Nucleus accumbens (tissue), 56 donors: ENCODE results near the gene TPM3.
"Not testable (repeated sequence)": the region's sequence is repeated elsewhere in the genome, so short reads cannot be mapped to it uniquely, and the experiment has no call there.

Experiments
- DNase-seq, 56 donors: peaks; one replicate each; lab custom pipeline; 2025; lab: John Stamatoyannopoulos, UW

Gene TPM3

DNA sequence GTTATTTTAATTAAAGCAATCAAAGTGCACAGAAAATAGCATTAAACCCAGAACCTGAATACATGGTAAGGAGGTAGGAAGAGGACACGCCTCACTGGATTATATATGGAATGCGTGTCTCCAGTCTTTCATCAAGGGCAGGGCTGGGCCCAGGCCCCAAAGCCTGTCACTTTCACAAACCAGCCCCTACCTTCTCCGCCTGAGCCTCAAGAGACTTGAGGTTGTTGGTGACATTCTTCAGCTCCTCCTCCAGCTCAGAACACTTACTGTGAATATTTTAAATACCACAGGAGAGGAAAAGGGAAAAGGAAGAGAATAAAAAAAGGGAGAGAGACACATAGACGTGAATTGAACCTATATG is 20.7 kb downstream of the TPM3 start:
- DNase-seq, result no peak

DNA sequence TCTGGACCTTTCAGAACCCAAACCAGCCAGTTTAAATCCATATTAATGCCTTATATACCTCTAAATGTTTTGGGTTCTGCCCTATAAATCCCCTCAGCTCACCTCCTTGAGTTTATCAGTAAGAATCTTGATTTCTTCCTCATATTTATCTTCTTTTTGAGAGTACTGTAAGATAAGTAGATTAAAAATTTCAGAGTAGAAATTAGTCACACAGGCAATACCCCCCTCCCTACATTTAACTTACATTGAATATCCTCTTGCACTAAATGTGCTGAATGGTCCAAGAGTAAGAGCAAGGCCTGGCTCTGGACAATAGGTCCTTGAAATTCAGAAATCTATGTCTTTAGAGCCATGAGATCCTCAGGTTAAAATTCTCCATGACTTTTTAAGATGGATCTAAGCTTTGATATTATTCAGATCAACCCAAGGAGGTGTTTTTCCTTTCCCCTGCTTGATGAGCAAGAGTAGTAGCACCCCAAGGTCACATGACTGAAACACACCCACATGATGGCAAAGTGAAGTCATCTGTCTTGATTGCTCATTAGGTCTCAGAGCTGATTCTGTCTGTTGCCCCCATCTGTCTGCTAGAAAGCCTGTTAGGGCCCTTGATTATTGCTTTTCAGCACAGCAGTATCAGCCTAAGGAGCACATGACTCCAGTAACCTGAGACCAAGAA is 21.2 kb downstream of the TPM3 start:
- peak in 20 of 56 donors; percentile 3 to 66 (median 26) for DNase-seq

DNA sequence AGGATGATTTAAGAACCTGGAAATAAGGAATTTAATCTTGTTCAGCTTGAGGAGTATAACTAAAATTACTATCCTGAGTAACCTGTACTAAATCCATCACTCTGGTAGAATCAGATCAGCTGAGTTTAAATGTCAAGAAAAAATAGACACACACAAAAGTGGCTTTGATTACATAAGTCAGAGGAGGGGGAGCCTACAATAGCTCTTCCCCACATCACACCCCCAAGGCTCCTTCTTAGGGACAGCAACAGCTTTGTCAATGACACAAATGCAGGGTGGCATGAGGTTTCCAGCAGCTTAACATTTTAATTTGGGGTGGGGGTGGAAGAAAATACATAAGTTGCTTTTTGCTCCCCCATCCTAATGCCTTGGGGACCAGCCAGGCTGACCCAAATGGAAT is 24.4 kb downstream of the TPM3 start:
- DNase-seq, result peak in 7 of 56 donors; percentile 7 to 30 (median 9)

DNA sequence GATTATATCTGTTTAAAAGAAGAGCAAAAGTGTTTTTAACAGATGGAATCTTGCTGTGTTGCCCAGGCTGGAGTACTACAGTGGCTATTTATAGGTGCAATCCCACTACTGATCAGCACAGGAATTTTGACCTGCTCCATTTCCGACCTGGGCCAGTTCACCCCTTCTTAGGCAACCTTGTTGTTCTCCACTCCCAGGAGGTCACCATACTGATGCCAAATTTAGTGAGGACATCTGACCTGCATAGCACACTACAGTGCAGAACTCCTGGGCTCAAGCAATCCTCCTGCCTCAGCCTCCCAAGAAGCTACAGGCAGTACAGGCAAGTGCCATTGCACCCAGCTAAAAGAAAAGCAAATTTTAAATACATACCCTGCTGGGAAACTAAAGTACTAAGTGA is 25.7 kb downstream of the TPM3 start:
- DNase-seq, result no peak

DNA sequence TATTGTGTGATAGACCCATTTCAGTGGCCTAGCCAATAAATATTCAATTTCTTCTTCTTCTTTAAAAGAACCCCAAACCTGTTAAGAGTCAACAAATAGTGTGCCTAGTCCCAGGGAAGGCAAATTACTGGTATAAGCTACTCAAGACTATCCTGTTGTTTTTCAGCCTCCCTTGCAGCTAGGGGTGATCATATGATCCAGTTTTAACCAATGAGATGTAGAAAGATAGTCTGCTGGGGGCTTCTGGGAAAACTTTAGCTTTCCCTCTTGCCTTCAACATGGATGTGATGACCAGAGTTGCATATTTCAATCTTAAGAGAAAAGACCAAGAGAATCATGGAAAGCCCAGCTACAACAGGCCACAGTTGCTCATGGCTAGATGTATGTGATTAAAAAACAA is 32.3 kb downstream of the TPM3 start:
- no peak for DNase-seq

DNA sequence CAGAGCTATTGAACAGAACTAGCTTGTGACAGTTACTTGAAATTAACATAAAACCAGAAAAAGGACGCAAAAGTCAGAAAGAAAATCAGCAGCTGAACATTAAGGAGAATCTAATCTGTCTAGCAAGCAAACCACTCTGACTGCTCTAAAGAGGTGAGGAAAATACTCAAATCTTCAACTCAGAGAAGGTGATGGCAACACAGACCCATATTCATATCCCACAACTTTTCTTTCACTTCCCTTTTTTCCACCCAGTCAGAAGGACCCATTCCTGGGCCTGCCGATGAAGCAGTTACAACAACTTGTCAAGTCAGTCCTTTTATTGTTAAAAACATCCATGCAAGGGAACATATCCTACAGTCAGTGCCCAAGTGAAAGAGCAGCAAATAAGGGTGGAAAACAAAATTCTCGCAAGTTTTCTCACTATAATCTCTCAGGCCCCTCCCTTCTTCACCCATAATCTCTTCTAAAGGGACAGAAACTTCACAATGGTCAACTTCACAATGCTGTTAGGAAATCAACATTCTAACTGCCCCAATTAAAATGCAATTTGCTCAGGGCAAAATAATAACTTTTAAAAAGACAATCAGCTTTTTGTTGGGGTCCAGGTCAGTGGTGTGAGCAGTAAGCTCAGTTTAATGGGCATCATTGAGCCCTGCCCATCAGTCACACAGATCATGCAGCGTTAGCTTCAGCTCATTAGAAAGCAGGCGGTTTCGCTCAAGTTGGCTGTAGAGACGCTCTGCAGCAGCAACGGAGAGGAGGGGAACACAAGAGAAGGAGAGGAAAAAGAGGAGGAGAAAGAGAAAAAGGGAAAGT is 33.4 kb downstream of the TPM3 start:
- no peak for DNase-seq

DNA sequence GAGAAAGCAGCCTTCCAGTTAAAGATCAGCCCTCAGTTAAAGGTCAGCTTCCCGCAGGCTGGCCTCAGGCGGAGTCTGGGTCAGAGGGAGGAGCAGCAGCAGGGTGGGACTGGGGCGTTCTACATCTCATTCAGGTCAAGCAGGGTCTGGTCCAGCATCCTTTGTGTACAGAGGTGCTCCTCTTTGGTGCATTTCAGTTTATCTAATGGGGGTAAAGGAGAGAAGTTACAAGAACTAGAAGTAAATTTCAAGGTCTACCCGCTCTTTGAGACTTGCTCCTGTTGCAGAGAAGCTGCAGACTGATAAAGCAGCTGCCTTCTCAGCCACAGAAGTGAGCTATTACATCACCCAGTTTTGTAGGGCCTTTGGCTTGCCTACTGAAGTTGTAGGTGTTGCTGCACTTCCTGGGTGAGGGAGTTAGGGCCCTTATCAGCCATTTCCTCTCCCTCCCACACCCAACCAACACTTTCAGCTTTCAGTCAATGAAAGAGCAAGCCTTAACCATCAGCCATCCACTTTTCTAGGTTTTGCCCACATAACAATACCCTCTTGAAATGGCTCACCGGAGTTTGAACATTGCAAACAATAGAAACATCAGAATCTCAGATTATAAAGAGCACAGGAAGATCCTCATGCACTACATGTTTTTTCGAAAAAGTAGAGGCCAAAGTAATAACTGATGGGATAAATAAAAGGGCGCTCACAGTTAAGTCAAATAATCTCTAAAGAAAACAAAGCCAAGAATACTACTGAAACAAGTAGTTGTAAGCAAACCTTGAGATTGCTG is 34.2 kb downstream of the TPM3 start:
- DNase-seq, result peak in 6 of 56 donors; percentile 5 to 27 (median 24)

DNA sequence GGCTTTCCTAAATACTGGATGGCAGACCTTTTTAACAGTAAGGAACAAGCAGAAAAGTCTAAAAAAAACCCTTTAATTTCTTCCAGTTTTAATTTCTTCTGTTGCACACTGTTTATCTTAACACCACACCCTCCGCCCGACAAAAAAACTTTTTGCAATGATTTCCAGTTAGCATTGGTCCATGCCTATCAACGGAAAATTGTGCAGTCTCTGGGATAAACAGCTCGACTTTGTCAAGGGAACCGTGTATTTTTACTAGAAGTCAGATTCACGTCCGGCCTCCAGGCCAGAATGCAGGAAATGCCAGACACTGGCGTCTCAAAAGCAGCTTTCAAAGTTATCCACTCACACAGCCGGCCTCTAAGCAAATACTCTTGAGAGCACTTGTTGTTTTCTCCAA is 36.6 kb downstream of the TPM3 start:
- DNase-seq, result no peak

DNA sequence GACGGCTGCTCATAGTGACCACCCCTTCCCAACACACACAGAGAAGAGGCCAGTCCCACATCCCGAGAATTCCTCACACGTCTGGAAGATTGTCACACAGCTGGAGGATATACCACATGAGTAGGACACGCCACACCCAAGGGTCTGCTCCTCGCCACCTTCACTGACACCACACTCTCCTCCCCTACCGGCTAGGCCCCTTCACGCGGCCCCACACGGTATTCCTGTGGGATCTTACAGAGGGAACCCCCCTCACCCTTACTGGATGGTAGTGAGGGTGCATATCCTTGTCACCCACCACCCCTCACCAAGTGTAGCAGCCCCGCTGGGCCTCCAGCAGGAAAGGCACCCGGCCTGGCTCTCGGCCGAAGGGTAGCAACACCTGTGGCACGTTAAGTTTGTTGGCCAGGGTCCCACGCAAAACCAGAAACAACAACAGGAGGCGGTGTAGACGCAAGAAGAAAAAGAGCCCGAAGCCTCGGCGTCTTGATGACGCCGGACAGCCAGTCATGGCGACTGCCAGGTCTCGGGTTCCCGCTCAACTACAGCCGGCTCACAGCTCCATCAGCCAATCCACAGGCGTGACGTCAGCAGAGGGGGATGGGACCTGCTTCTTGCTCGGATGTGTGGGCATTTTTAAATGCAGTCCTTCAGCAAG is 37.2 kb downstream of the TPM3 start, which contains the start of gene NUP210L:
NUP210L (minus strand) TSS at position 540 of the 658 bp plus-strand sequence.
- DNase-seq, result peak in 8 of 56 donors; percentile 27 to 84 (median 66)

DNA sequence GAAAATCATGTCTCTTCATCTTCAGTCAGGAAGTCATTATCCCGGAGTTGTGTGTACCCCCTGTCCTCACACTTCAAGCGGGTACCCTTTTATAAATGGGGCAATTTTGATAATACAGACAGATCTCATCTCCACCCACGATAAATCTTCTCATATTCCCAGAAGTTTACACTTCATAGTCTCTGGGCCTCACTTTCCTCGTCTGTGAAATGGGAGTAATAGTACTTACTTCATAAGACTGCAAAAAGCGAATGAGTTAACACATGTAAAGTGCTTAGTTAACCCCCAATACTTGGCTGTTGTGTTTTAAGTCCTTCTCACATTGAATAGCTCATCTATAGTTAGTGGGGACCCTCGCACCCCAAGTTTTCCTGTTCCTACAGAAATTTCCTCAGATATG is 37.8 kb downstream of the TPM3 start:
- DNase-seq, result no peak

DNA sequence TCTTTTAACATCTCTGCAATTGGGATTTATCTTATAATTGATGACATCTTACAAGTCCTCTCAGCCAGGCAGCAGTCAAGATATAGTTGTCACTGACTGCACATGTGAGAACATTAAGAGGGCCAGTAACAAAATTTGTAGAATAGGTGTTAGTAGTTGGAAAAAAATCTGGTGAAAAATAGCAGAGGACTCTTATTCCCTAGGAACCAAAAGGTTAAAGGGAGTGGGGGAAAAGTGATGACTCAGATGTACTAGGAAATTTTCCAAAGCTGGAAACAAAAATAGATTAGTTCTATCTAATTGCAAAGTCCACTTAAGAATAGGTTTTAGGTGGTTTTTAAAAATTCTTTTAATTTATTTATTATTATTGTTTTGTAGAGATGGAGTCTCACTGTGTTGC is 40.6 kb downstream of the TPM3 start:
- DNase-seq, result no peak

DNA sequence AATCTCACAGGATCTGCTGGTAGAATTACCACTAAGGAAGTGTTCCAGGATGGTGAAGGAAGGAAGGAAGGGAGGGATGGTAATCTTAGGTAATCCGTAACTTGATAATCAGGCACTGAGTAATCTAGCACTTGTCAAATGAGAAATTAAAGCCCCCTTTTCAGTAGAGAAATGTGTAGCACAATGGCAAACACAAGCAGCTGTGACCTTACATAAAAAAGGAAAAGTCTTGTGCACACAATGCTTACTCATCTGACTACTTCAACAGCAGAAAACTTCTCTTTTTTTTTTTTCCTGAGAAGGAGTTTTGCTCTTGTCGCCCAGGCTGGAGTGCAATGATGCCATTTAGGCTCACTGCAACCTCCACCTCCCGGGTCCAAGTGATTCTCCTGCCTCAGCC is 43.1 kb downstream of the TPM3 start:
- DNase-seq, result no peak

DNA sequence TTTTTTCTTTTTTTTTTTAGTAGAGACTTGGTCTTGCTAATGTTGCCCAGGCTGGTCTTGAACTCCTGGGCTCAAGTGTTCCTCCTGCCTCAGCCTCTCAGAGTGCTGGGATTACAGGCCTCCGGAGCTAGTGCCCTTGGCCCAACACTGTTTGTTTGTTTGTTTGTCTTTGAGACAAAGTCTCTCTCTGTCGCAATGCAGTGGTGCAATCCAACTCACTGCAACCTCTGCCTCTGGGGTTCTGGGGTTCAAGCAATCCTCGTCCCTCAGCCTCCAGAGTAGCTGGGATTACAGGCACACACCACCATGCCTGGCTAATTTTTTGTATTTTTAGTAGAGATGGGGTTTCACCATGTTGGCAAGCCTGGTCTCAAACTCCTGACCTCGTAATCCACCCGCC is 44.4 kb downstream of the TPM3 start:
- DNase-seq, result not testable (repeated sequence)

DNA sequence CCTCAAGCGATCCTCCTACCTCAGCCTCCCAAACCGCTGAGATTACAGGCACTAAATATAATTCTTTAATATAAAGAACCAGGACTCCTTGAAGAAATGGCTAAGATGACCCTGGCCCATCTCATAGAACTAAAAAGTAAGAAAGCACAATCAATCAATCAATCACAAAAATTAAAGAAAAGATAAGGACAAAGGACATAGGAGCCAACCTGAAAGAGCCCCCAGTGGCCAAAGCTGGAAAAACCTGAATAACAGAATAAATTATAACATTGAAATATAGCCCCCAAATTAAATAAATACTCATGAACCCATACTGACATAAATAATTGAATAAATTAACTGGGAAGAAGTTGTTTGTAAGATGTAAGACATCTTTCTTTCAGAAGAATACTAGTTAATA is 45.9 kb downstream of the TPM3 start:
- DNase-seq, result no peak

DNA sequence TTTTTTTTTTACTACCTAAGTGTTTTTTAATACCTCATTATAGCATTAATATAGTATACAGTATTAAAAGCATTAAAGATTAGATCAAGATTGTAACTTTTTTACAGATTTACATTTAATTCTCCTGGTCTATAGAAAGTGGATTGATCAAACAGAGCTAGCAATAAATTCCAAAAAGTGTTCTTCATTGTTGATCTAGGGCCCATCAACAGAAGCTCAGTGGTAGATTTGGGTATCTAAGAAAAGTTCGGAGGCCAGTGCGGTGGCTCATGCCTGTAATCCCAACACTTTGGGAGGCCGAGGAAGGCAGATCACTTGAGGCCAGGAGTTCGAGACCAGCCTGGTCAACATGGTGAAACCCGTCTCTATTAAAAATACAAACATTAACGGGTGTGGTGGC is 49.5 kb downstream of the TPM3 start:
- no peak for DNase-seq

DNA sequence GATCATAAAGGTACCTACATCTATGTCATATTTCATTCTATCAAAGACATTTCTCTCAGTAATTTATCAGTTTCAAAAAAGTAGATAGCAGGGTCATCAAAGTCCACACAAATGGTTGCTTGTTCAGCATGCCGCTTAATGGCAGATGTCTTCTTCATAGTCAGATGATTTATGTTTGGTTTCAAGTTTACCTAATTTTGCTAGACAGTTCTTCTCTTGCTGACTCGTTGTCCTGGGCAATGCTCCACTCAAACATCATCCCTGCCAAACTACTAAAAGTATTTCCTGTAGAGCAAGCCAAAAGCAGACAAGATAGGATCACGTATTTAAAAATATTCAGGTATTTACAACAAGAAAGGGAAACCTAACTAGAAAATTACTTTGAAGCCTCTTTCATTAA is 50.7 kb downstream of the TPM3 start:
- no peak for DNase-seq

DNA sequence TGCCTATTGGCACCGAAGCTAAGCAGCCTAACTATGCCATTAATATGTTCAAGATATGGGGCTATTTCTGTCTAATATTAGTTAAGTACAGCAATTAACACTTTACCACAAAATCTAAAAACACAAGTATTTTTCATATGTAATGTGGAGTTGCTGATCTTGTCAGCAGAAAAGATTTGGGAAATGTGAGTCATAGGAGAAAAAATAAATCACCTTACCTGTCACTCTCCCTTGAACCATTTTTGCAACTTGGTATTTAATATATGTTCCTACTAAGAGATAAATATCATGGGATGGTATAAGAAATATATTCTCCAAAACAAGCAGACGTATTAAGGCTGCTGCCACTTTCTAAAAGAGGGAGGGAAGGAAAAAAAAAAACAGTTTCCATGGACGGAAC is 54.0 kb downstream of the TPM3 start:
- no peak for DNase-seq

DNA sequence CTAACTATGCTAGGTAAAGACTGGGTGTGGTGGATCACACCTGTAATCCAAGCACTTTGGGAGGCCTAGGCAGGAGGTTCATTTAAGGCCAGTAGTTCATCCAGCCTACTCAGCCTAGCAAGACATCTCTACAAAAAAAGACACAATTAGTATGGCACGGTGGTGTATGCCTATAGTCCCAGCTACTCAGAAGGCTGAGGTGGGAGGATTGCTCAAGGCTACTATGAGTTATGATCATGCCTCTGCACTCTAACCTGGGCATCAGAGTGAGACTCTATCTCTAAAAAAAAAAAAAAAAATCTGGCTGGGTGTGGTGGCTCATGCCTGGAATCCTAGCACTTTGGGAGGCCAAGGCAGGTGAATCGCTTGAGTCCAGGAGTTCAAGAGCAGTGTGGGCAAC is 58.6 kb downstream of the TPM3 start:
- no peak for DNase-seq

DNA sequence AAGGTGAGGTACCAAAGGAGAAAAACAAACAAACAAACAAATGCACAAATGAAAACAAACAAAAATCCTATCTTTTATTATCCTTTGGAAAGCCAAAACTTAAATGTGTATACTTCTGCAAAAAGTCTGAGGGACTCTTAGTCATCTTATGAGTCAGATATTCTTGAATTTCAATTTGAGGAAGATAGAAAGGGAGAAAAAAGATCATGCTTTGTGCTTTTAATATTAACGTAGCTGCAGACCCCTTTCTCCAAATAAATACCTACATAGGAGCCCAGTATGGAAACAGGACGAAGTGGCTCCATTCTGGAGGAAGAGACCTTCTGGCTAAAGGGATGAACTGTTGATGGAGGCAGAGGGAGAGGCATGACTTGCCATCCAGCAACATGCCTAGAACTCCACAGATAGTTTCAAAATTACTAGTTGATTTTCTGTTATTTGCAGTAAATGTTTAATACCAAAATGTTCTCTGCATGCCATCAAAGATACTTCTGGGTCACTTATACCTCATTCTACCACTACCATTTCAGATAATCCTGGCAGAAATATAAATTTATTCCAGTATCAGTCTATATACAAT is 62.4 kb downstream of the TPM3 start:
- DNase-seq, result no peak

DNA sequence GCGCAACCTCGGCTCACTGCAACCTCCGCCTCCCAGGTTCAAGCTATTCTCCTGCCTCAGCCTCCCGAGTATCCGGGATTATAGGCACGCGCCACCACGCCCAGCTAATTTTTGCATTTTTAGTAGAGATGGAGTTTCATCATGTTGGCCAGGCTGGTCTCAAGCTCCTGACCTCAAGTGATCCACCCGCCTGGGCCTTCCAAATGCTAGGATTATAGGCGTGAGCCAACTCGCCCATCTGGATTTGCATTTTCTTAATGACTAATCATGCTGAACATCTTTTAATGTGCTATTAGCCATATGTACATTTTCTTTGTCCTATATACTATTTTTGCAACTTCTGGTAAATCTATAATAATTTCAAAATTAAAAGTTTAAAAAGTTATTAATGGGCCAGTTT is 68.7 kb downstream of the TPM3 start:
- DNase-seq, result not testable (repeated sequence)
